ENCODE results near the gene OR52K2.

GRCh38 chr11:4454021-4454420, 4.9 kb downstream of the OR52K2 start:
- TF ChIP-seq, protein P1, sequence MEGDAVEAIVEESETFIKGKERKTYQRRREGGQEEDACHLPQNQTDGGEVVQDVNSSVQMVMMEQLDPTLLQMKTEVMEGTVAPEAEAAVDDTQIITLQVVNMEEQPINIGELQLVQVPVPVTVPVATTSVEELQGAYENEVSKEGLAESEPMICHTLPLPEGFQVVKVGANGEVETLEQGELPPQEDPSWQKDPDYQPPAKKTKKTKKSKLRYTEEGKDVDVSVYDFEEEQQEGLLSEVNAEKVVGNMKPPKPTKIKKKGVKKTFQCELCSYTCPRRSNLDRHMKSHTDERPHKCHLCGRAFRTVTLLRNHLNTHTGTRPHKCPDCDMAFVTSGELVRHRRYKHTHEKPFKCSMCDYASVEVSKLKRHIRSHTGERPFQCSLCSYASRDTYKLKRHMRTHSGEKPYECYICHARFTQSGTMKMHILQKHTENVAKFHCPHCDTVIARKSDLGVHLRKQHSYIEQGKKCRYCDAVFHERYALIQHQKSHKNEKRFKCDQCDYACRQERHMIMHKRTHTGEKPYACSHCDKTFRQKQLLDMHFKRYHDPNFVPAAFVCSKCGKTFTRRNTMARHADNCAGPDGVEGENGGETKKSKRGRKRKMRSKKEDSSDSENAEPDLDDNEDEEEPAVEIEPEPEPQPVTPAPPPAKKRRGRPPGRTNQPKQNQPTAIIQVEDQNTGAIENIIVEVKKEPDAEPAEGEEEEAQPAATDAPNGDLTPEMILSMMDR (conservative IDR thresholded peaks at IDR 0.05 in 1 of 2, IDR thresholded peaks at IDR 0.05 in 1 of 2; ENCODE audit: low read depth in 1 of 2, low read length in 2 of 2) = no peak
- TF ChIP-seq EZH2 (IDR thresholded peaks at IDR 0.05; ENCODE audit: low read length, missing control alignments) = no peak

Measured in fibroblast of lung (primary cell).